Nephron progenitor cell (in vitro differentiated cells): Measurements from ENCODE around the gene MRPL4.

Source experiments
- DNase-seq: peaks from one replicate; pipeline ENCODE4 v3.0.0; 2021
- H3K27ac Mint-ChIP-seq: 2 replicates; pipeline ENCODE4 v1.8.0; 2021; ENCODE audit warnings: mild to moderate bottlenecking, moderate library complexity, mixed read lengths
- H3K27me3 Mint-ChIP-seq: 2 replicates; pipeline ENCODE4 v1.8.0; 2021; ENCODE audit warnings: mild to moderate bottlenecking, low read depth, mixed read lengths; ENCODE audit not compliant: poor library complexity
- H3K36me3 Mint-ChIP-seq: 2 replicates; pipeline ENCODE4 v1.8.0; 2021; ENCODE audit warnings: low read depth, mixed read lengths
- H3K4me1 Mint-ChIP-seq: 2 replicates; pipeline ENCODE4 v1.8.0; 2021; ENCODE audit warnings: mixed read lengths
- H3K4me3 Mint-ChIP-seq: 2 replicates; pipeline ENCODE4 v1.8.0; 2021; ENCODE audit warnings: mild to moderate bottlenecking, moderate library complexity, mixed read lengths
- H3K9me3 Mint-ChIP-seq: 2 replicates; pipeline ENCODE4 v1.8.0; 2021; ENCODE audit warnings: mild to moderate bottlenecking, moderate library complexity, mixed read lengths
- CTCF ChIP-seq: fragments of 200-600 bp; sonication (generic); IDR thresholded peaks from 2 replicates; pipeline ENCODE4 v1.5.0; 2021; ENCODE audit warnings: antibody characterized with exemption

The MRPL4 gene

GRCh38 chr19:10269333-10270179, 17.5 kb downstream of the MRPL4 start:
- TF ChIP-seq CTCF, result peak; percentile 93
- Mint-ChIP-seq H3K4me3 (peak overlapping the region; percentile 36), H3K9me3 (no peaks in the 10 kb centered on the region), H3K27me3 (peaks cover 70% of the 10 kb centered on the region), H3K27ac (no peak overlapping the region), H3K4me1 (no peaks in the 10 kb centered on the region), H3K36me3 (no peaks in the 10 kb centered on the region)
- DNase-seq, result peak; percentile 89

GRCh38 chr19:10270180-10270615, 18.2 kb downstream of the MRPL4 start:
- no peak for TF ChIP-seq CTCF
- Mint-ChIP-seq H3K36me3 (no peaks in the 10 kb centered on the region), H3K4me1 (no peaks in the 10 kb centered on the region), H3K27ac (no peak overlapping the region), H3K4me3 (peak overlapping the region; percentile 28), H3K27me3 (peaks cover 76% of the 10 kb centered on the region), H3K9me3 (no peaks in the 10 kb centered on the region)
- peak; percentile 20 for DNase-seq

- Mint-ChIP-seq H3K4me1 (no peaks in the 10 kb centered on the region), H3K4me3 (peak within 1 kb of the TSS; percentile 34), H3K36me3 (no peaks in the 10 kb centered on the region), H3K9me3 (no peaks in the 10 kb centered on the region), H3K27me3 (peaks cover 77% of the 10 kb centered on the region), H3K27ac (no peak within 1 kb of the TSS)
- TF ChIP-seq CTCF, result no peak
- DNase-seq, result peak; percentile 61
These were observed 18.8 kb downstream of the MRPL4 start, which contains the start of gene ICAM1 for GRCh38 chr19:10270616-10271394. Gene ICAM1, plus strand, starts transcription at chr19:10271120. Its CDS starts 40 bp downstream, at chr19:10271160.

GRCh38 chr19:10271543-10272086, 19.6 kb downstream of the MRPL4 start:
- TF ChIP-seq CTCF, result no peak
- no peaks in the 10 kb centered on the region for H3K36me3 Mint-ChIP-seq
- no peaks in the 10 kb centered on the region for H3K9me3 Mint-ChIP-seq
- no peak for DNase-seq
- H3K4me3 Mint-ChIP-seq, result peak overlapping the region; percentile 34
- H3K4me1 Mint-ChIP-seq, result no peaks in the 10 kb centered on the region
- peaks cover 72% of the 10 kb centered on the region for H3K27me3 Mint-ChIP-seq
- H3K27ac Mint-ChIP-seq, result no peak overlapping the region

- Mint-ChIP-seq H3K4me1 (peaks cover under 1% of the 10 kb centered on the region), H3K9me3 (no peaks in the 10 kb centered on the region), H3K27ac (peak overlapping the region; percentile 92), H3K27me3 (peaks cover 59% of the 10 kb centered on the region), H3K4me3 (no peak overlapping the region), H3K36me3 (no peaks in the 10 kb centered on the region)
- no peak for TF ChIP-seq CTCF
- no peak for DNase-seq
These were observed 22.6 kb downstream of the MRPL4 start for GRCh38 chr19:10274589-10274988.
